SK-N-SH treated with all-trans-retinoic acid at 6 μM for 48 hours (cell line): ENCODE results near the gene SKA3.
A peak's percentile ranks its signal among the peaks of the same experiment; 100 is the strongest.

Experiments
- ATAC-seq: fragments of 200-7000 bp; cut with Tn5 transposase; 3 replicates; pipeline ENCODE4 v1.9.1; 2020; ENCODE audit warnings: mild to moderate bottlenecking, moderate library complexity
- ARNTL ChIP-seq: fragments of 450-650 bp; formaldehyde crosslinking; IDR thresholded peaks from 2 replicates; pipeline ENCODE4 v1.5.0; 2020; ENCODE audit warnings: low read depth, mild to moderate bottlenecking, moderate library complexity, borderline replicate concordance
- CSDC2 ChIP-seq: fragments of 250-450 bp; sonication (Bioruptor Pico); IDR thresholded peaks from 2 replicates; pipeline ENCODE4 v1.5.0; 2020; ENCODE audit warnings: mild to moderate bottlenecking, moderate library complexity
- ESRRG ChIP-seq: fragments of 250-450 bp; sonication (Bioruptor Pico); IDR thresholded peaks from 2 replicates; pipeline ENCODE4 v1.6.1; 2021; ENCODE audit warnings: mild to moderate bottlenecking
- GLIS3 ChIP-seq: fragments of 250-450 bp; sonication (Bioruptor Pico); IDR thresholded peaks from 2 replicates; pipeline ENCODE4 v1.5.0; 2020; ENCODE audit warnings: mild to moderate bottlenecking, moderate library complexity
- ISL1 ChIP-seq: fragments of 250-450 bp; sonication (Bioruptor Pico); IDR thresholded peaks from 2 replicates; pipeline ENCODE4 v2.1.2; 2022; ENCODE audit warnings: mild to moderate bottlenecking, moderate library complexity
- OSR1 ChIP-seq: fragments of 250-450 bp; sonication (Bioruptor Pico); IDR thresholded peaks from 2 replicates; pipeline ENCODE4 v1.8.0; 2022; ENCODE audit warnings: moderate library complexity, mild to moderate bottlenecking, inconsistent platforms
- POU6F1 ChIP-seq: fragments of 250-450 bp; sonication (Bioruptor Pico); IDR thresholded peaks from 2 replicates; pipeline ENCODE4 v1.8.0; 2021; ENCODE audit warnings: low read depth, mild to moderate bottlenecking, moderate library complexity, borderline replicate concordance
- PPARA ChIP-seq: fragments of 250-450 bp; sonication (Bioruptor Pico); IDR thresholded peaks from 2 replicates; pipeline ENCODE4 v1.5.0; 2020; ENCODE audit warnings: mild to moderate bottlenecking, borderline replicate concordance
- RARB ChIP-seq: fragments of 250-450 bp; sonication (Bioruptor Pico); IDR thresholded peaks from 2 replicates; pipeline ENCODE4 v1.8.0; 2021; ENCODE audit warnings: mild to moderate bottlenecking, moderate library complexity
- SNAI2 ChIP-seq: fragments of 250-450 bp; sonication (Bioruptor Pico); IDR thresholded peaks from 2 replicates; pipeline ENCODE4 v1.5.0; 2020; ENCODE audit warnings: mild to moderate bottlenecking, moderate library complexity
- TCF4 ChIP-seq: fragments of 250-450 bp; sonication (Bioruptor Pico); IDR thresholded peaks from 2 replicates; pipeline ENCODE4 v1.8.0; 2021; ENCODE audit warnings: mild to moderate bottlenecking, moderate library complexity, borderline replicate concordance
- TOX ChIP-seq: fragments of 250-450 bp; sonication (Bioruptor Pico); IDR thresholded peaks from 2 replicates; pipeline ENCODE4 v1.8.0; 2021; ENCODE audit warnings: mild to moderate bottlenecking, moderate library complexity, borderline replicate concordance
- TSHZ2 ChIP-seq: fragments of 250-450 bp; sonication (Bioruptor Pico); IDR thresholded peaks from 2 replicates; pipeline ENCODE4 v1.5.0; 2020; ENCODE audit warnings: mild to moderate bottlenecking, moderate library complexity
- ZC3H10 ChIP-seq: fragments of 250-450 bp; sonication (Bioruptor Pico); IDR thresholded peaks from 2 replicates; pipeline ENCODE4 v1.5.1; 2021; ENCODE audit warnings: mild to moderate bottlenecking, moderate library complexity
- ZFP3 ChIP-seq: fragments of 250-450 bp; sonication (Bioruptor Pico); IDR thresholded peaks from 2 replicates; pipeline ENCODE4 v1.5.0; 2020; ENCODE audit warnings: mild to moderate bottlenecking, moderate library complexity
- ZFP30 ChIP-seq: fragments of 450-650 bp; formaldehyde crosslinking; IDR thresholded peaks from 2 replicates; pipeline ENCODE4 v1.5.0; 2022; ENCODE audit warnings: mild to moderate bottlenecking, moderate library complexity
- ZNF565 ChIP-seq: fragments of 450-650 bp; formaldehyde crosslinking; conservative IDR thresholded peaks from 2 replicates; pipeline ENCODE4 v1.5.0; 2020; ENCODE audit warnings: low read depth, mild to moderate bottlenecking, moderate library complexity
- ZNF70 ChIP-seq: fragments of 450-650 bp; formaldehyde crosslinking; IDR thresholded peaks from 2 replicates; pipeline ENCODE4 v1.5.0; 2020; ENCODE audit warnings: mild to moderate bottlenecking, moderate library complexity
- ZNF8 ChIP-seq: fragments of 450-650 bp; formaldehyde crosslinking; IDR thresholded peaks from 2 replicates; pipeline ENCODE4 v1.5.0; 2020; ENCODE audit warnings: mild to moderate bottlenecking, moderate library complexity
- TF ChIP-seq, protein P1 (sequence below): fragments of 250-450 bp; sonication (Bioruptor Pico); IDR thresholded peaks from 2 replicates; pipeline ENCODE4 v1.8.0; 2020; ENCODE audit warnings: mild to moderate bottlenecking, moderate library complexity, borderline replicate concordance
- TF ChIP-seq, protein P2 (sequence below): fragments of 250-450 bp; sonication (Bioruptor Pico); IDR thresholded peaks from 2 replicates; pipeline ENCODE4 v1.5.1; 2020; ENCODE audit warnings: low read depth, mild to moderate bottlenecking, moderate library complexity

The SKA3 gene

DNA sequence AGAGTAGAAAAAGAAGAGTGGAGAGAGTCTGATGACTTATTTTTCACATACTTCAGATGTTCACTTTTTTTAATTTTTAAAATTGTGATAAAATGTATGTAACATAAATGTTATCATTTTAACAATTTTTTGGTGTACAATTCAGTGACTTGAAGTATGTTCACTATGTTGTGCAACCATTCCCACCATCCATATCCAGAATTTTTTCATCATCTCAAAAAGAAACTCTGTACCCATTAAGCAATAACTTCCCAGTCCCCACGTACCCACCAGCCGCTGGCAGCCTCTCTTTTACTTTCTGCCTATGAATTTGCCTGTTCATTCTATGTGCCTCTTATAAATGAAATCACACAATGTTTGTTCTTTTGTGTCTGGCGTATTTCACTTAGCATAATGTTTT, 43.3 kb downstream of the SKA3 start:
- ATAC-seq, result peak; percentile 25
- TF ChIP-seq TSHZ2 (CRISPR knock-in tag), result no peak
- no peak for TF ChIP-seq OSR1 (CRISPR knock-in tag)
- no peak for TF ChIP-seq TCF4 (CRISPR knock-in tag)
- TF ChIP-seq ZNF8, result no peak
- TF ChIP-seq, protein P1, sequence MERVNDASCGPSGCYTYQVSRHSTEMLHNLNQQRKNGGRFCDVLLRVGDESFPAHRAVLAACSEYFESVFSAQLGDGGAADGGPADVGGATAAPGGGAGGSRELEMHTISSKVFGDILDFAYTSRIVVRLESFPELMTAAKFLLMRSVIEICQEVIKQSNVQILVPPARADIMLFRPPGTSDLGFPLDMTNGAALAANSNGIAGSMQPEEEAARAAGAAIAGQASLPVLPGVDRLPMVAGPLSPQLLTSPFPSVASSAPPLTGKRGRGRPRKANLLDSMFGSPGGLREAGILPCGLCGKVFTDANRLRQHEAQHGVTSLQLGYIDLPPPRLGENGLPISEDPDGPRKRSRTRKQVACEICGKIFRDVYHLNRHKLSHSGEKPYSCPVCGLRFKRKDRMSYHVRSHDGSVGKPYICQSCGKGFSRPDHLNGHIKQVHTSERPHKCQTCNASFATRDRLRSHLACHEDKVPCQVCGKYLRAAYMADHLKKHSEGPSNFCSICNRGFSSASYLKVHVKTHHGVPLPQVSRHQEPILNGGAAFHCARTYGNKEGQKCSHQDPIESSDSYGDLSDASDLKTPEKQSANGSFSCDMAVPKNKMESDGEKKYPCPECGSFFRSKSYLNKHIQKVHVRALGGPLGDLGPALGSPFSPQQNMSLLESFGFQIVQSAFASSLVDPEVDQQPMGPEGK, result no peak
- TF ChIP-seq POU6F1 (CRISPR knock-in tag), result no peak

GRCh38 chr13:21130116-21130515, 46.2 kb downstream of the SKA3 start:
- no peak for ATAC-seq
- no peak for TF ChIP-seq ZNF8
- TF ChIP-seq ZC3H10, result no peak
- TF ChIP-seq TOX (CRISPR knock-in tag), result no peak
- TF ChIP-seq OSR1 (CRISPR knock-in tag), result no peak
- TF ChIP-seq GLIS3 (CRISPR knock-in tag), result no peak
- no peak for TF ChIP-seq ISL1 (CRISPR knock-in tag)
- TF ChIP-seq CSDC2, result no peak
- no peak for TF ChIP-seq SNAI2 (CRISPR knock-in tag)
- TF ChIP-seq ESRRG (CRISPR knock-in tag), result no peak
- TF ChIP-seq ZNF70 (CRISPR knock-in tag), result no peak

- TF ChIP-seq ZFP30 (CRISPR knock-in tag) (no peak), TCF4 (CRISPR knock-in tag) (no peak), ISL1 (CRISPR knock-in tag) (no peak), TSHZ2 (CRISPR knock-in tag) (no peak), ZNF565 (CRISPR knock-in tag) (no peak), POU6F1 (CRISPR knock-in tag) (no peak), OSR1 (CRISPR knock-in tag) (no peak), RARB (CRISPR knock-in tag) (no peak), PPARA (CRISPR knock-in tag) (no peak), ZC3H10 (no peak), ZNF8 (no peak), ZFP3 (CRISPR knock-in tag) (no peak), ZNF70 (CRISPR knock-in tag) (no peak), ESRRG (CRISPR knock-in tag) (no peak), SNAI2 (CRISPR knock-in tag) (no peak), GLIS3 (CRISPR knock-in tag) (no peak), ARNTL (CRISPR knock-in tag) (no peak)
- TF ChIP-seq, protein P2, sequence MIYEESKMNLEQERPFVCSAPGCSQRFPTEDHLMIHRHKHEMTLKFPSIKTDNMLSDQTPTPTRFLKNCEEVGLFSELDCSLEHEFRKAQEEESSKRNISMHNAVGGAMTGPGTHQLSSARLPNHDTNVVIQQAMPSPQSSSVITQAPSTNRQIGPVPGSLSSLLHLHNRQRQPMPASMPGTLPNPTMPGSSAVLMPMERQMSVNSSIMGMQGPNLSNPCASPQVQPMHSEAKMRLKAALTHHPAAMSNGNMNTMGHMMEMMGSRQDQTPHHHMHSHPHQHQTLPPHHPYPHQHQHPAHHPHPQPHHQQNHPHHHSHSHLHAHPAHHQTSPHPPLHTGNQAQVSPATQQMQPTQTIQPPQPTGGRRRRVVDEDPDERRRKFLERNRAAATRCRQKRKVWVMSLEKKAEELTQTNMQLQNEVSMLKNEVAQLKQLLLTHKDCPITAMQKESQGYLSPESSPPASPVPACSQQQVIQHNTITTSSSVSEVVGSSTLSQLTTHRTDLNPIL (CRISPR knock-in tag), result no peak
- ATAC-seq, result peak; percentile 97
Observed at GRCh38 chr13:21124852-21125251, 51.5 kb downstream of the SKA3 start.
